Measurements from ENCODE around the gene SENP3.
"Not testable (repeated sequence)": the region's sequence is repeated elsewhere in the genome, so short reads cannot be mapped to it uniquely, and the experiment has no call there.

SENP3 gene

DNA sequence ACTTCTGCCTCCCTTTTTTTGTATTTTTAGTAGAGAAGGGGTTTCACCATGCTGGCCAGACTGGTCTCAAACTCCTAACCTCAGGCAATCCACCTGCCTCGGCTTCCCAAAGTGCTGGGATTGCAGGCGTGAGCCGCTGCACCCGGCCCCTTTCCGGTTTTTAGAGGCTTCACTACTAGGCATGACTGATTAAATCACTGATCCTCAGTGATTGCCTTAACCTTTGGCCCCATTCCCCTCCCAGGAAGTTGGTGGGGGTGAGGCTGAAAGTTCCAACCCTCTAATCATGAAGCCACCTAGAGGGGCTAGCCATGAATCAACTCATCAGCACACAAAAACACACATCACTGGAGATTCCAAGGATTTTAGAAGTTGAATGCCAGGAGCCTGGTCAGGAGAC, 35.8 kb downstream of the SENP3 start:
- not testable (repeated sequence) for DNase-seq (ENCODE audit: low spot score)

DNA sequence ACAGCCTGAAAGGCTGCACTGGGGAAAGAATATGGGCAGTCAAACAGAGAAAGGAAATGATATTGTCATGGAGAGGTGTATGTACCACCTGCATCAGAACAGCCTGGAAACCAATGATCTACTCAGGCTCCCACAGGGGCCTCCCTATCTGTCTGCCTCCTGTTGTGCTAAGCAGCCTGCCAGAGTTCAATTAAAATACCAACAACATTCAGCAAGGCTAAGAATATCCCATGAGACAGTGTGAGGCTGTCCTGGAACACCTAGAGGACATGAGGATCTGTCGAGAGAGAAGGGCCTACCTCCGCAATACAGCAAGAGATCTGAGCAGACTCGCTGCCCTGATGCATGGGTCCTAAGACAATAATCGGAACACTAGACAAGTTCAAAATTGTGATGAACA, 44.6 kb downstream of the SENP3 start:
- no peak for DNase-seq (ENCODE audit: low spot score)

DNA sequence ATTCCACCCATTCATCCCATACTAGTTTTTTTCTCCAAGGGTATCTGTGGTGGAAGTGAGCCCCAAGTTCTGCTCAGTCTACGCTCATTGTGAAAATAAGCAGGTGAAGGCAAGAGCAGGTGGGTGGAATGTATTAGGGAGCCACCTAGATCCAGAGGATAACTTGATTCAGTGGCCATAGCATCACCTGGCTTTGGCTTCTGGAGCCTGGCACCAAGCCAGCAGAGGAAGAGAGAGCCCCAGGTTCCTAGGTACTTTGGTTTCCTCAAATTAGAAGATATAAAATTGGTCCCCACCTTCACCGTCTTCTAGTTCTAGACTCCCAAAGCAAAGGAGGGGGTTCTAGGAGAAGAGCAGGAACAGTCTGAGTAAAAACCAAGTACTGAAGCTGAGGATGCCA, 48.9 kb downstream of the SENP3 start:
- no peak for DNase-seq (ENCODE audit: low spot score)

DNA sequence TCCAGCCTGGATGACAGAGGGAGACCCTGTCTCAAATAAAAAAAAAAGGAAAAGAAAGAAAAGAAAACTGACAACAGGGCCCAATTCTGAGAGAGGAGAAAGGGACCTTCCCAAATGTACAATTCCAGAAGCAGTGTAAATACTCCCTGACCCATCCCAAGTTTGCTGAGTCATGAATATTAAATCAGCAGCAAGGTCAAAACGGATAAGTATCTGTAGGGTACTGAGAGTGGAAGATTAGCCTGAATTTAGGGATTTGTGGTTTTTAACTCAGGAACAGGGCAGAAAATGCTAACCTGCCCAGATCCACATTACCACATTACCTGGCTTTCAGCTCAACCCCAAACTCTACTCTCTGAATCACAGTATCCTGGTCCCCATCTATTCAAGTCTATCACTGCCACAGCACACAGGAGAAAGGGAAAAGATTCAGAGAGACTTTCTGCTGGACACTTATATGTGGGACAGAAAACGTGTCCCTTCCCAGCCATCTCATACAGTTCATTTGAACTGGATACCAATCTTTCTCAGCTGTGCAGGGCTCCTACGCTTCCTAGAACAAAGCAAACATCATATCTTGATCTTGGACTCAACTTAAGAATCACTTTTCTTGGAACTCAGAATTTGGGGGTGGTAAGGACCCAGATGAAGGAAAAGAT, 50.0 kb downstream of the SENP3 start:
- no peak for DNase-seq (ENCODE audit: low spot score)

DNA sequence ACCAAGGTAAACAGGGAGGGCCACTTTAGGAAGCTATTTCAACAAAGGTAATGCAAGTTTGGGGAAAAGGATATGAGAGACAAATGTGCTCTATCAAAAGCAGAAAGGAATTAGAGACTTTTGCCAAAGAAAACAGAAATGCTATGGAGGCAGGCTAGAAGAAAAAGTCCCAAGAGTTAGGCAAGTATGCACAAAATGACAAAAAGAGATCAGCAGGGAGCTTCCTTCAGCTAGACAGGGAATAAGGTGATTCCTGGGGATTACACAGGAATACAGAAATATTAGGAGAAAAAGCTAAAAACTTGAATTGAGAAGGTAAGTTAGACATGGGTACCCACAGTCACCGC, 50.5 kb downstream of the SENP3 start:
- DNase-seq (ENCODE audit: low spot score), result no peak

DNA sequence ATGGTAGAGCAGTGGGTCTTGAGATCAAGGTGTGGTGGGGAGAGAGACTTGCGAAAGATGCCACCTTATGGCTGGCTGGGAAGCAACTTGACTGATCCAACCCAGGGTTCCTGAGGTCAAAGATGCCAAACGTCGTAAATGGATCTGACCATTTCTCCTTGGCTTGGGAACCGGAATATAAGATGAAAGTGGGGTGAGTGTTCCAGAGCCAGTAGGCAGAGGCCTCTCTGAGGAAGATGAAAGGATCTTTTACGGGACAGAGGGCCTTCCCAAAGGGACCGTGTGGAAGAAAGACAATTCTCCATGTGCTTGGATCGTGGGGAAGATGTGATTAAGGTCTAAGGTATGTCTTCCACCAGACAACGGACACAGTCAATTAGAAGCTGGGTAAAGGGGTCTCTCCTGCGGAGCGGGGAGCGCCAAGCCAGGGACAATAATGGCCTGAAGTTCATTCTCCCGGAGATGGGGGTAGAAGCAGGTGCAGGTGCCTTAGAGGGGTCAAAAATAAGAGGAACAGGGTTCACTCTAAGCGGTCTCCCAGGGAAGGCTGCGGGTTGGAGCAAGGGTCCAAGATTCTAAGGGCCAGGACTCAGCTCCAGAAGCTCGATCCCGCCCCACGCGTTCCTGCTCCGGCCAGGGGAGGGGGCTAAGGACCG, 52.2 kb downstream of the SENP3 start:
- peak; percentile 52 for DNase-seq (ENCODE audit: low spot score)

DNA sequence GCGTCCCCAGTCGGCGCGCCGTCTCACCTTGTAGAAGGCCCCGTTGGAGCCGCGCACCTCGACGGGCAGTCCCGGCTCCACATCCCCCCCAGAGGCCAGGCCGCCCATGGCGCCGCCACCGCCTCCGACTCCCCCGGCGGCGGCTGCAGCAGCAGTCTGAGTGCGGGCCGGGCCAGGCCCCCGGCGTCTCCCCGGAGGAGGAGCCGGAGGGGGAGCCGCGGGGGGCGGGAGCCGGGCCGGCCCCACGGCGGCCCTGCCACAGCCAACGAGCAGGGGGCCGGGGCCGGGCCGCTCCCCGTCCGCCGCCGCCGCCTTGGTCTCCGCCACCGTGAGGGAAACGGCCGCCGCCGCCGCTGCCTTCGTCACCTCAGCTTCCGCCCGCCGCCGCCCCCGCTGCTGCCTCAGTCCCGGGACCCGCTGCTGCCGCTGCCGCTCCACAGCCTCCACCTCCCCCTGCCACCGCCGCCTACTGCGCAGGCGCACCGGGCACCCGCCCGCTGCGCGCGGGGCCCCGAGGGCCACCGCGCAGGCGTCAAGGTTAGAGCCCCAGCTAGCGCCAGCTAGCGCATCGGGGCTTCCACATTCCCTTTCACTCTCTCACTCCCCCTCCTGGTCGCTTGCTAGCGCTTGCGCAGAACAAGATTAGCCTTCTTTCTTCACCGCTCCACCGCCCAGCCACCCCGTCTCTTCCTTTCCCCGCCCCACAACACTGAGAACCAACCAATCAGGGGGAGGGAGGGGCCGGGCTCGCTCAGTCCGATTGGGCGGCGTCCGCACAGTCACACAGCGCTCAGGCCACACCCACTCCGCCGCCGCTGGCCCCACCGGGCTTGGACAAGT, 52.9 kb downstream of the SENP3 start, which contains the start of gene FXR2:
FXR2 (minus strand) TSS at position 473 of the 840 bp plus-strand sequence; CDS start at position 108, 365 bp downstream.
- peak; percentile 100 for DNase-seq (ENCODE audit: low spot score)

DNA sequence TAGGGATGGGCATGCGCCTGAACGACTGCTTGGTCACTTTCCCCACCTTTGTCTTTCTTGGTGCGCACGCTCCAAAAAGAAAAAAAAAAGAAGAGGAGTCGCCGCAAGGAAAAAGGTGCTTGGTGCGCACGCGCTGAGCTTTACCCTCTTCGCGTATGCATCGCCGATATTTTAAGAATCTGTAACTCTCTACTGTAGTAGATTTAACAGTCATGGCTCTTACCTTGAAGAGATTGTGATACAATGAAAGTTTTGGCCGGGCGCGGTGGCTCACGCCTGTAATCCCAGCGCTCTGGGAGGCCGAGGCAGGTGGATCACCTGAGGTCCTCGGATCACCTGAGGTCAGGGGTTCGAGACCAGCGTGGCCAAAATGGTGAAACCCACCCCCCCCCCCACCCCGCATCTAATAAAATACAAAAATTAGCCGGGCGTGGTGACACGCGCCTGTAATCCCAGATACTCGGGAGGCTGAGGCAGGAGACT, 53.6 kb downstream of the SENP3 start:
- DNase-seq (ENCODE audit: low spot score), result no peak

DNA sequence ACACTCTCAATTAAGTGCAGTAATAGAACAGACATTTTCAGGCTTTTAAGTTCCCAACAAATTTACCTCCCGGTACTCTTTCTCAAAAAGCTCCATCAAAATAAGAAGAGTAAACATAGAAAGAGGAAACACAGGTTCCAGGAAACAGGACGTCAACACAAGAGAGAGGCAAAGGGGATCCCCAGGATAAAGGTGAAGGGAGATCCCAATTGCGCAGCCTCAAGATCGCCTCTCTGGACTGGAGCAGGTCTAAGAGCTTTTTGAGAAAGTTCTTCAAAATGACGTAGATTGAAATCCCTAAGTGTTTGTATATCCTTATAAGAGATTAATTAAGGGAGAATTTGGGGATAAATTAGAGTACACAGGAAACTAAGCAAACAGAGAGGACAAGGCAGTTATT, 56.9 kb downstream of the SENP3 start:
- no peak for DNase-seq (ENCODE audit: low spot score)

DNA sequence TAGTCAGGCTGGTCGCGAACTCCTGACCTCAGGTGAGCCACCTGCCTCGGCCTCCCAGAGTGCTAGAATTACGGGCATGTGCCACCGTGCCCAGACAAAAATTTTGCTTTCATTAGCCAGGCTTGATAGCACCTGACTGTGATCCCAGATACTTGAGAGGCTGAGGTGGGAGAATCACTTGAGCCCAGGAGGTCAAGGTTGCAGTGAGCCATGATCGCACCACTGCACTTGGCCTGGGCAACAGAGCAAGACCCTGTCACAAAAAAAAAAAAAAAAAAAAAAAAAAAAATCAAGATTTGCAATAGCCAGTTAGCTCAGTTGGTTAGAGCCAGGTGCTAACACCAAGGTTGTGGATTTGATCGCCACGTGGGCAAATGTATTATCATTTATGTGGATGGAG, 59.1 kb downstream of the SENP3 start:
- no peak for DNase-seq (ENCODE audit: low spot score)
